Gastrocnemius medialis (tissue), 4 donors: ENCODE results near the gene SOCS7.

Experiments
- CTCF ChIP-seq, 5 experiments: fragments of 450-650 bp in 3 of 5; fragments of 200-600 bp in 2 of 5; sonication (generic) in 2 of 5; IDR thresholded peaks in 4 of 5; conservative IDR thresholded peaks in 1 of 5; 1 replicate in 4 of 5; 2 replicates in 1 of 5; pipeline ENCODE4 v1.5.1; 2016 to 2019; ENCODE audit warnings: antibody characterized with exemption in 5 of 5, mild to moderate bottlenecking in 3 of 5, moderate library complexity in 3 of 5
- POLR2A ChIP-seq, 2 donors: fragments of 450-650 bp; IDR thresholded peaks; one replicate each; pipeline ENCODE4 v1.6.1; 2017; ENCODE audit warnings: antibody characterized with exemption in 2 of 2, mild to moderate bottlenecking in 2 of 2, moderate library complexity in 2 of 2

DNA sequence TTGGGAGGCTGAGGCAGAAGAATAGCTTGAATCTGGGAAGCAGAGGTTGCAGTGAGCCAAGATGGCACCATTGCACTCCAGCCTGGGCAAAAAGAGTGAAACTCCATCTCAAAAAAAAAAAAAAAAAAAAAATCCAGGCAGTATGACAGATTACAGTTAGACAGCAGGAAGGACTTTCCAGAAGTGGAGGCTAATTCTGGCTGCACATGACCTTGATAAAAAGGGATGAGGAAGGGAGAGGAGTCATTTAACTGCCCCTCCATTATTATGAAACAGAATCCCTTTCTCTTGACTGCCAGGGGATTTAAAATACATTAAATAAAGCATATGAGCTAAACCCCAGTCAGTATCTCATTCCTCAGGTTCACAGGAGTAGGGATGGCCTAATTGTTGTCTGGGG, 74.8 kb downstream of the SOCS7 start:
- no peak for TF ChIP-seq POLR2A (IDR thresholded peaks at IDR 0.05)
- TF ChIP-seq CTCF (IDR thresholded peaks at IDR 0.05 in 4 of 5, conservative IDR thresholded peaks at IDR 0.05 in 1 of 5) = no peak
